Muscle of arm (tissue), 12 donors: ENCODE data around the gene ADGRG7. TPM values are rescaled to one million over a fixed set of nuclear protein-coding genes. Genes with fewer than 3 reads are reported as not detected.

Experiments
- DNase-seq: peaks from one replicate; pipeline ENCODE4 v3.0.0-alpha.2; 2013
- polyA plus RNA-seq, 12 donors: library from polyadenylated mRNA; unstranded; fragments of 120-200 nt; gene quantifications; one replicate each; pipeline ENCODE4 v1.2.1, GENCODE V29; 2013; ENCODE audit not compliant: insufficient read length in 12 of 12

The ADGRG7 gene
- polyA plus RNA-seq, 12 donors: 0.21 to 6.7 TPM; not detected in 10

DNA sequence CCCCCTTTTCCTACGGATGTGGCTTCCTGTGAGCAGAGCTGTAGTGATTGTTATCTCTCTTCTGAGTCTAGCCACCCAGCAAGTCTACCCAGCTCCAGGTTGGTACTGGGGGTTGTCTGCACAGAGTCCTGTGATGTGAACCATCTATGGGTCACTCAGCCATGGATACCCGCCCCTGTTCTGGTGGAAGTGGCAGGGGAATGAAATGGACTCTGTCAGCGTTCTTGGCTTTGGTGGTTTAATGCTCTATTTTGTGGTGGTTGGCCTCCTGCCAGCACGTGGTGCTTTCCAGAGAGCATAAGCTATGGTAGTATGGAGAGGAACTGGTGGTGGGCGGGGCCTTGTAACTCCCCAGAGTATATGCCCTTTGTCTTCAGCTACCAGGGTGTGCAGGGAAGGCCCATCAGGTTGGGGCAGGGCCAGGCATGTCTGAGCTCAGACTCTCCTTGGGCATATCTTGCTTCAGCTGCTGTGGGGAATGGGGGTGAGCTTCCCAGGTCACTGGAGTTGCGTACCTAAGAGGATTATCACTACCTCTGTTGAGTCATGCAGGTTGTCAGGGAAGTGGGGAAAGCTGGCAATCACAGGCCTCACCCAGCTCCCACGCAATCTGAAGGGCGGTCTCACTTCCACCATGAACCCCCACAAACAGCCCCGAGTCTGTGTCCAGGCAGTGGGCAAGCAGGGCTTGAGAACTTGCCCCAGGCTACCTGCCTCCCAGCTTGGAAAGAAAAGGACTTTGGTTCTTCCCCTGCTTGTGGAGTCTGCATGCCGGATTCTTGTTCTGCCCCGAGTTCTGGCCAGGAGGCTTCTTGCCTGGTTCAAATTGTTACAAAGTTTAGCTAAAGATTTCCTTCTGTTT lies 9.0 kb upstream of the ADGRG7 start:
- DNase-seq: no peak

GRCh38 chr3:100602506-100603444 lies 6.6 kb upstream of the ADGRG7 start:
- DNase-seq: no peak

DNA sequence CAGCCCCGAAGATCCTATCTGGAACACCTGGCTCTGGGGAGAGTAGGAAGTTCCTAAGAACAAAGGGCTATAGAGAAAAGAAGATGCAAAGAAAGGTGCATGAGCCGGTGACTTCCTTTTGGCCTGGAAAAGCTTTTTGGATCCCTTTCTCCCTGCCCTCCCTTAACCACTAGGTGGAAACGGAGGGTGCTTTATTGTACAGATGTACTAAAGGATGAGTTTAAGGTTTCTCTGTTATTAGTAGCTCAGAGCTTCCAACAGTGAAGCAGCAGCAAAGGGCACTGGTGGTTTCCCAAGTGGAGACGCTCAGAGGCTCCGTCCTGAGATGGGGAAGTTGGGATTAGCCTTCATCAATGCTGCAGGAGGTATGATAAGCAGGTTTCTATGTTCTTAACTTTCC lies 5.9 kb upstream of the ADGRG7 start:
- peak; percentile 13 for DNase-seq

DNA sequence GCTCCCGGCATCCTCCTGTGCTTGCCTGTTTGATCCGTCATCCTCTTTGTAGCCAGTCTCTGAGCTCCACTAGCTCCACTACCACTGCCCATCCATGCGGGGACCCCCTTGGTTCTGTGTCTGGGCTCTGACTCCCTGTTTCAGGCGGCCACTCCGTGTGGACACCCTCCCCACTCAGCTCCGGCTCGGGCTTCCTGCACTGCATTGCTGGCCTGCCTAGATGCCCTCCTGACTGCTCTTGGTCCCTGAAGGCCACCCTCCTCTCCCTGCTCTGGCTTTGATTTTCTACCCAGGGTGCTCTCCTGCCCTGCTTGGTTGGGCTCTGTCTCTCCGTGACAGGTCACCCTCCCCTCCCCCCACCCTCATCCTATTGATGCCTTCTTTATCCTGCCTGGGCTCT lies 4.0 kb upstream of the ADGRG7 start:
- no peak for DNase-seq

DNA sequence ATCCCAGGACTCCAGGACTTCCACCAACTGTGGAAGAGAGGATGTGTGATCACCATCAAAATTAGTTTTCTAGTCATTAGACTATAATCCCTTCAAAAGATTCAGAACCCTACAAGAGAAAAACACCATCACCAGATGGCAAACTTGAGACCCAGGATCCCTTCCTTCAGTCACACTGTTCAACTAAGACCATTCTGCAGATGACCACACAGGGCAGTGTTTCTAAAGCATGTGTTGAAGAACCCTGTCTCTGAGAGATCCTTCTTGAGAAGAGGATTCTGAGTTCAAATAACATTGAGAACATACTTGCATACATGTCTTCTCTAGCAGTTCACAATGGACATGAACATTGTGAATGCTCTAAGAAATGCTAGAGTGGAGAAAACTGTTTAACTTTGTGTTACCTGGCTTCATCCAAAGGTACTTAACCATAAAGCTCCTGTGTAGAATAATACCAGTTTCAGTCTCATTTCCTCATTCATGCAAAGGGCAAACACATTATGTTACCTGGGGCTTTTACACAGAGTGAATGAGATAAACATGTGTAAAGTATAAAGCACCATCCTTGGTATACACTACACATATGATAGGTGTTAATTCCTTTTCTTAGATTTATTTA lies 2.4 kb upstream of the ADGRG7 start:
- no peak for DNase-seq

DNA sequence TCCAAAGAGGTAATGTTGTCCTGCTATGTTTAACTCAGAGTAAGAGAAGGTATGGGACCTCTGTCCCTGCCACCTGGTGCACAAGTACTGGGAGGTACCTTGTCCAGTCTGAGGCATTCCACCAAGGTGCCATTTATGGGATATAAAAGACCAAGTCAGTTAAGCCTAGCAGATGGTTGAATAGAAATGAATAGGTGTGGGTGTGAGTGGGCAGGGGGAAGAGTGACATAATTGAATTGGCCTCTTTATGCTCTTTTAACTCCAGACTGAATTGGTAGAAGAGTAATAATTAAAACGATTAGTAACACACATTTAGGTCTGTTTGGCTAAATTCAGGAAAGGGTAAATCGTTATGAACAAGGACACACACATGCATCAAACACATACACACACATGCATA lies 562 bp downstream of the ADGRG7 start:
- no peak for DNase-seq

DNA sequence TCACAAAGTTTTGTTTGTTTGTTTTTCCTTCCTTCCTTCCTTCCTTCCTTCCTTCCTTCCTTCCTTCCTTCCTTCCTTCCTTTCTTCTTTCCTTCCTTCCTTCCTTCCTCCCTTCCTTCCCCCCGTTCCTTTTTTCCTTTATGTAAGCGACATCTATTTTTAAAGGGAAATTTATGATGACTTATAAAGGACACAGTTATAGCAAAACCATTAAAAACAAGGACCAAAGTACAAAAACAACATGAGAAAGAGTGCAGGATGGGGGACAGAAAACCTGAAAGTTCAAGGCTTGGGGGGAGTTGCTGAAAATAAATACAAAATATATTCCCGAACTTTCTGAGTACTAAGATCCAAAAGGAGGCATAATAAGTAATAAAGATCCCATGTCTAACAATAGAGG lies 1.8 kb downstream of the ADGRG7 start:
- DNase-seq: no peak

- DNase-seq: no peak
Observed at GRCh38 chr3:100613721-100614390, 4.5 kb downstream of the ADGRG7 start.

- DNase-seq: no peak
Observed at GRCh38 chr3:100614941-100615340, 5.5 kb downstream of the ADGRG7 start.

DNA sequence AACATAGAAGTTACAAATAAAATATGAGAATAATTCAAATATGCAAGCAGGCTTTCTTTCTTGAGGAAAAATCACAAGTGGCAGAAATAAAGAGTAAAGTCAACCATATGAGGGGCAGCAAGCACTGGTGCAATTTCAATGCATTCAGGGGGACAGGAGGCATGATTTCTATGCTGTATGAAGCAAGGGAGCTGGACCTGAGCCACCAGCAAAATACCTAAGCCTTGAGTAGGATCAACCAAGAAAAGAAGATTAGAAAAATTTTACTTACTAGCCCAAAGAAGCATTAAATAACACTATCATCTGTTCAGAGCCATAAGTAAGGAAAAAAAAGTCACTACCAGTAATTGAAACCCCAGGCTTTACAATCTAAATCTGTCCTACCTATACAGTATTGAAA lies 6.3 kb downstream of the ADGRG7 start:
- no peak for DNase-seq

- no peak for DNase-seq
Observed at GRCh38 chr3:100621251-100621650, 11.8 kb downstream of the ADGRG7 start.

- no peak for DNase-seq
Observed at GRCh38 chr3:100627491-100627890, 18.1 kb downstream of the ADGRG7 start.

DNA sequence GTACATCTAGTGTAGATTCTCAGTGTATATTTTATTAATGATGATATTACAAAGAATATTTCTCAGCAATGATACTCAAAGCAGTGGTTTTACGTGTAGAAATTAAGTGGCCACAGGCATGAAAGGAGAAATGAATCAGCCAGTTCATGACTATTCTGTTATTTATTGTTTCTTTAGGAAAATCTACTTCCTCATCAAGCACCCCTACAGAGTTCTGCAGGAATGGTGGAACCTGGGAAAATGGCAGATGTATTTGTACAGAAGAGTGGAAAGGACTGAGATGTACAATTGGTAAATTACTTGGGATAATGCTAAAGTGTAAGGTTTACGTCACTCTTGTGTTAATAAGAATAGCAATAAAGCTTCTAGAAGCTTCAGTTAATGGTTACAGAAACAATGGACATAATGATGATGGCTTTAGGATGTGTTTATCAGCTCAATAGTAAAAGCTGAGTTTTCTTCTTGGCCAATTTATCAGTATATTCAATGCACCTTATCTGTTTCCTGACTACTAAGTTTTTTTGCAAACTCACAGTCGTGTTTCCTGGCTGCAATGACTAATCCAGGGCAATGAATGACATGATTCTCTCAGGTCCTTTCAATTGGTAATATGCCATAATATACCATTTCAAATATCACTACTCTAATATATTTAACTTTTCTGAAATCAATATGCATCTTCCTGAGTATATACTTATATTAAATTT lies 20.2 kb downstream of the ADGRG7 start:
- DNase-seq: no peak

DNA sequence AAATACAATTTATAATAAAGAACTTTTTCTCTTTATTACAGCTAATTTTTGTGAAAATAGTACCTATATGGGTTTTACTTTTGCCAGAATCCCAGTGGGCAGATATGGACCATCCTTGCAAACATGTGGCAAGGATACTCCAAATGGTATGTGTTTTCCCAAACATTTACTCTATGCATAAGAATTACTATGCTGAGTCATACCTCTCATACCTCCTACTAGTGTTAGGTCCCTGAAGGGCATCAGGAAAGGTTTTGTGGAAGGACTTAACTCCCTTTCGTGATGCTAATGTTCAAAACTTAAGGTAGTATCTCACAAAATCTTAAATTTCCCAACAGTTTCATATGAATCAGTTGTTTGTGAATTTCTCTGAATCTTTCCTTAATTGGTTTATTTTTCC lies 21.3 kb downstream of the ADGRG7 start:
- DNase-seq: no peak

- no peak for DNase-seq
Observed at GRCh38 chr3:100631236-100631635, 21.8 kb downstream of the ADGRG7 start.

DNA sequence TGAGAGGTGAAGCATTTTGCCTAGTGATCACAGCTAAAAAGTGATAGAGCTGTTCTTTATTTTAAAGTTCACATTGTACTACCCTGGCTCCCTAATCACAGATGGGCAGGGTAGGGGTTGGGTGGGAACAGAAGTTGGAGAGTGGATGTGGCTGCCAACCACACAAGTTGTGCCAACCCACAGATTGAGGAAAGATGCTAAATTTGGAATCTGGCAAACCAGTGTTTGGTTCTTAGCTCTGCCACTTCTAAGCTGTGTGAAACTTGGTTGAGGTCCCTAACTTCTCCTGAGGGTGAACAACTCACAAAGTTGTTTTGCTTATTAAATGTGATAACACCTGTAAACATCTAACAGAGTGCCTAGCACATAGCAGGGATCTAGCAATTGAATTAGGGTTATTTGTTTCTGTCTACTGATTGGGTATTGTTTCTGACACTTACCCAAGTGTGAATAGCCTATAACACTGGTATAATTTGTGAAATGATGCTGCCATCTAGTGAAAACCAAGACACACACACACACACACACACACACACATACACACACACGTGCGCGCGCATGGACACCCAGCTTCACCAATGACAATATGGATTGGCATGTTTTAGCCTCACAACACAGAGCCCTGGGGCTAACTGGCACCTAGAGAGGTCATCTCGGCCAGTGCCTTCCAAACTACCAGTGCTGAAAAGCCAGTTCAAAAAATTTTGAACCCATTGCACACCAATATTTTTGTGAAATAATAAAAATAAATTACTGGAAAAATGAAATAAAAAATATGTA lies 25.3 kb downstream of the ADGRG7 start:
- no peak for DNase-seq

GRCh38 chr3:100635273-100635701 lies 25.9 kb downstream of the ADGRG7 start:
- DNase-seq: no peak

DNA sequence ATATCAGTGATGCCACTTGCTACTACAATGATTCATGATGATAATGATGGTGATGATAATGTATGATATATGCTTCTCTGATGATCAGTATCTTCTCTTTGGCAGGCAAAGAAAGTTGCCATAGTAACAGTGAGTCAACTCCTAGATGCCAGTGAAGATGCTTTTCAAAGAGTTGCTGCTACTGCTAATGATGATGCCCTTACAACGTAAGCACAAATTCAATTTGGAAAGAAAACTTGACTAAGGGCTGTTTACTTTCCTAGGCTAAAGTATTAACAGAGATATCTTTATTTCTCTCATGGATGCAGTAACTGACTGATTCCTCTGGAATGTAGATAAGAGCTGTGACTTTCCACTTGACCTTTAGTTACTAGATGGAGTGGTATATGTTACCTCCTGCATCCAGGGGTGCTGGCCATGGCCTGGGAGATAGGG lies 27.8 kb downstream of the ADGRG7 start:
- DNase-seq: no peak

- no peak for DNase-seq
Observed at GRCh38 chr3:100640633-100641032, 31.2 kb downstream of the ADGRG7 start.

DNA sequence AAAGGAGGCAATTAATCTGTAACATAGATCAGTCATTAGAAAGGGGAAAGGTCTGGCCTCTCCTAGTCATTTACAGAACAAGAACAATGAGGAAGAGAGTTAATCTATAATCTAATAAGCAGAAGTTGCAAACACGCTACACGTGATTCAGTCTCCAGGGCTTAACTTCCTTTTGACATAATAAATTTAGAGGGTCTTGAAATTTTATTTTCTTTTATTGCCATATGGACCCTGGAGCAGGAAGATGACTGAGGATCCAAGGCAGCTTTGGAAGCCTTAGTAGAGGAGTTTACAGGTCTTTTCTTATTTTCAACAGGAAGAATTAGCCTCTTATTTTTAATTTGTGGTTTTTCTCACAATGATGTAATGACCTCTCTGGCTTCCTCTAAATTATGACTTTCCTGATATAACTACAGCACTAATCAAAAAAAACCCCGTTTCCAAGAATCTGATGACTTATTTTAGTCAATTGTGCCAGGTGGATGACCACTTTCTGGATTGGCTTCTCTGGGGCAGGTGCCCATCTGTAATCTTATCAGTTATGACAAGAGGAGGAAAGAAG lies 32.2 kb downstream of the ADGRG7 start:
- DNase-seq: no peak
